Endothelial cell (in vitro differentiated cells): Measurements from ENCODE around the gene TREX2. TPM values are rescaled to one million over a fixed set of nuclear protein-coding genes. Genes with fewer than 3 reads are reported as not detected.

ENCODE experiments used
- DNase-seq: peaks from one replicate; pipeline ENCODE4 v3.0.0; 2021; ENCODE audit warnings: low spot score
- H3K27ac Mint-ChIP-seq: one replicate; pipeline ENCODE4 v1.8.0; 2021; ENCODE audit warnings: mixed read lengths, inconsistent platforms; ENCODE audit not compliant: unreplicated experiment
- H3K27me3 Mint-ChIP-seq: one replicate; pipeline ENCODE4 v1.8.0; 2021; ENCODE audit warnings: mild to moderate bottlenecking, moderate library complexity, mixed read lengths, inconsistent platforms; ENCODE audit not compliant: unreplicated experiment
- H3K36me3 Mint-ChIP-seq: one replicate; pipeline ENCODE4 v1.8.0; 2021; ENCODE audit warnings: mild to moderate bottlenecking, low read depth, mixed read lengths, inconsistent platforms; ENCODE audit not compliant: unreplicated experiment
- H3K4me1 Mint-ChIP-seq: one replicate; pipeline ENCODE4 v1.8.0; 2021; ENCODE audit warnings: mild to moderate bottlenecking, mixed read lengths, inconsistent platforms; ENCODE audit not compliant: unreplicated experiment
- H3K4me3 Mint-ChIP-seq: one replicate; pipeline ENCODE4 v1.8.0; 2021; ENCODE audit warnings: mild to moderate bottlenecking, mixed read lengths, inconsistent platforms; ENCODE audit not compliant: unreplicated experiment
- H3K9me3 Mint-ChIP-seq: one replicate; pipeline ENCODE4 v1.8.0; 2021; ENCODE audit warnings: mixed read lengths, inconsistent platforms; ENCODE audit not compliant: unreplicated experiment
- CTCF ChIP-seq: fragments of 200-600 bp; sonication (generic); IDR thresholded peaks from one replicate; pipeline ENCODE4 v1.5.0; 2021; ENCODE audit warnings: antibody characterized with exemption; ENCODE audit not compliant: unreplicated experiment
- total RNA-seq: library from RNA; stranded (reverse); fragmentation: NEBNext Ultra II Directional; extraction: Animal tissue kit (Norgen Biotek cat#: 25700); gene quantifications from one replicate; pipeline ENCODE4 v1.2.1, GENCODE V29; 2021; ENCODE audit not compliant: unreplicated experiment

The TREX2 gene
- total RNA-seq, 1 donor from 2014 or later: 1.5 TPM

GRCh38 chrX:153463556-153463955 is 17.7 kb upstream of the TREX2 start:
- Mint-ChIP-seq H3K27ac (no peak overlapping the region), H3K4me1 (peaks cover 8% of the 10 kb centered on the region), H3K36me3 (peaks cover 6% of the 10 kb centered on the region), H3K4me3 (no peak overlapping the region), H3K27me3 (peaks cover 10% of the 10 kb centered on the region), H3K9me3 (no peaks in the 10 kb centered on the region)
- no peak for TF ChIP-seq CTCF
- no peak for DNase-seq

- DNase-seq: no peak
- H3K9me3 Mint-ChIP-seq: no peaks in the 10 kb centered on the region
- peaks cover 10% of the 10 kb centered on the region for H3K27me3 Mint-ChIP-seq
- H3K4me3 Mint-ChIP-seq: no peak overlapping the region
- H3K27ac Mint-ChIP-seq: no peak overlapping the region
- peaks cover 6% of the 10 kb centered on the region for H3K36me3 Mint-ChIP-seq
- H3K4me1 Mint-ChIP-seq: peaks cover 8% of the 10 kb centered on the region
- no peak for TF ChIP-seq CTCF
Observed at GRCh38 chrX:153463031-153463430, 17.2 kb upstream of the TREX2 start.

- H3K4me1 Mint-ChIP-seq: peaks cover 2% of the 10 kb centered on the region
- H3K9me3 Mint-ChIP-seq: no peaks in the 10 kb centered on the region
- H3K36me3 Mint-ChIP-seq: peaks cover 6% of the 10 kb centered on the region
- no peak for DNase-seq
- peaks cover 8% of the 10 kb centered on the region for H3K27me3 Mint-ChIP-seq
- no peak overlapping the region for H3K4me3 Mint-ChIP-seq
- no peak overlapping the region for H3K27ac Mint-ChIP-seq
- no peak for TF ChIP-seq CTCF
Observed at GRCh38 chrX:153462291-153462690, 16.4 kb upstream of the TREX2 start.

- no peak overlapping the region for H3K27ac Mint-ChIP-seq
- no peak overlapping the region for H3K4me3 Mint-ChIP-seq
- peak; percentile 67 for DNase-seq
- TF ChIP-seq CTCF: peak; percentile 62
- H3K27me3 Mint-ChIP-seq: peaks cover 8% of the 10 kb centered on the region
- H3K9me3 Mint-ChIP-seq: no peaks in the 10 kb centered on the region
- peaks cover 6% of the 10 kb centered on the region for H3K36me3 Mint-ChIP-seq
- H3K4me1 Mint-ChIP-seq: no peaks in the 10 kb centered on the region
Observed at GRCh38 chrX:153460826-153461225, 15.0 kb upstream of the TREX2 start.

- H3K4me3 Mint-ChIP-seq: no peak overlapping the region
- peaks cover 8% of the 10 kb centered on the region for H3K27me3 Mint-ChIP-seq
- no peak overlapping the region for H3K27ac Mint-ChIP-seq
- no peak for TF ChIP-seq CTCF
- H3K9me3 Mint-ChIP-seq: no peaks in the 10 kb centered on the region
- peaks cover 6% of the 10 kb centered on the region for H3K36me3 Mint-ChIP-seq
- H3K4me1 Mint-ChIP-seq: no peaks in the 10 kb centered on the region
- no peak for DNase-seq
Observed at GRCh38 chrX:153459986-153460385, 14.1 kb upstream of the TREX2 start.
